AG09309 (cell line): ENCODE results near the gene PRKN.

ENCODE experiments used
- DNase-seq: peaks from one replicate; pipeline ENCODE4 v3.0.0-alpha.2; 2010; ENCODE audit warnings: low read depth
- H3K4me3 ChIP-seq: 2 replicates; pipeline ENCODE4 v1.5.1; 2011; ENCODE audit warnings: mild to moderate bottlenecking, low read depth, low read length, moderate library complexity; ENCODE audit not compliant: control insufficient read depth
- TF ChIP-seq, protein P1 (sequence below): IDR thresholded peaks from 2 replicates; pipeline ENCODE4 v1.5.1; 2011; ENCODE audit warnings: mild to moderate bottlenecking, low read depth, low read length, inconsistent platforms; ENCODE audit not compliant: insufficient read depth, control insufficient read depth; ENCODE audit errors: missing control alignments

Gene PRKN

DNA sequence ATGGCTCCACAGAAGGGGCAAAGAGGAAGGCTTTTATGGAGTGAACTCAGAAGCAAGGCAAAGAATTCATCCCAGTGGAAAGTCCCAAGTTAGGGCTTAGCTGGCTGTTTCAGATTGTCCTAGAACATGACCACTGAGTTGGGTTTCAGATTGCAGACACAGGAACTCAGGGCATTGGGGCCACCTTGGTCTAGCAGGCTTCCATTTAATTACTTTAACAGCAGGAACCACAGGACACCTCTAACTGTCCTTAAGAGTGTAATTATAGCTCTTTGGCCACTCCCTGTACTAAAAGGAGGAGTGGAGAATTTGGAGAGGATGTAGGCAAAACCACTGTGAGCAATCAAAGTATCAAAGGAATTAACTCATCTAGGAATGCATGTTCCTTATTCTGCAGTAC, 1303.1 kb downstream of the PRKN start:
- H3K4me3 ChIP-seq, result no peak overlapping the region
- TF ChIP-seq, protein P1, sequence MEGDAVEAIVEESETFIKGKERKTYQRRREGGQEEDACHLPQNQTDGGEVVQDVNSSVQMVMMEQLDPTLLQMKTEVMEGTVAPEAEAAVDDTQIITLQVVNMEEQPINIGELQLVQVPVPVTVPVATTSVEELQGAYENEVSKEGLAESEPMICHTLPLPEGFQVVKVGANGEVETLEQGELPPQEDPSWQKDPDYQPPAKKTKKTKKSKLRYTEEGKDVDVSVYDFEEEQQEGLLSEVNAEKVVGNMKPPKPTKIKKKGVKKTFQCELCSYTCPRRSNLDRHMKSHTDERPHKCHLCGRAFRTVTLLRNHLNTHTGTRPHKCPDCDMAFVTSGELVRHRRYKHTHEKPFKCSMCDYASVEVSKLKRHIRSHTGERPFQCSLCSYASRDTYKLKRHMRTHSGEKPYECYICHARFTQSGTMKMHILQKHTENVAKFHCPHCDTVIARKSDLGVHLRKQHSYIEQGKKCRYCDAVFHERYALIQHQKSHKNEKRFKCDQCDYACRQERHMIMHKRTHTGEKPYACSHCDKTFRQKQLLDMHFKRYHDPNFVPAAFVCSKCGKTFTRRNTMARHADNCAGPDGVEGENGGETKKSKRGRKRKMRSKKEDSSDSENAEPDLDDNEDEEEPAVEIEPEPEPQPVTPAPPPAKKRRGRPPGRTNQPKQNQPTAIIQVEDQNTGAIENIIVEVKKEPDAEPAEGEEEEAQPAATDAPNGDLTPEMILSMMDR, result no peak
- no peak for DNase-seq

DNA sequence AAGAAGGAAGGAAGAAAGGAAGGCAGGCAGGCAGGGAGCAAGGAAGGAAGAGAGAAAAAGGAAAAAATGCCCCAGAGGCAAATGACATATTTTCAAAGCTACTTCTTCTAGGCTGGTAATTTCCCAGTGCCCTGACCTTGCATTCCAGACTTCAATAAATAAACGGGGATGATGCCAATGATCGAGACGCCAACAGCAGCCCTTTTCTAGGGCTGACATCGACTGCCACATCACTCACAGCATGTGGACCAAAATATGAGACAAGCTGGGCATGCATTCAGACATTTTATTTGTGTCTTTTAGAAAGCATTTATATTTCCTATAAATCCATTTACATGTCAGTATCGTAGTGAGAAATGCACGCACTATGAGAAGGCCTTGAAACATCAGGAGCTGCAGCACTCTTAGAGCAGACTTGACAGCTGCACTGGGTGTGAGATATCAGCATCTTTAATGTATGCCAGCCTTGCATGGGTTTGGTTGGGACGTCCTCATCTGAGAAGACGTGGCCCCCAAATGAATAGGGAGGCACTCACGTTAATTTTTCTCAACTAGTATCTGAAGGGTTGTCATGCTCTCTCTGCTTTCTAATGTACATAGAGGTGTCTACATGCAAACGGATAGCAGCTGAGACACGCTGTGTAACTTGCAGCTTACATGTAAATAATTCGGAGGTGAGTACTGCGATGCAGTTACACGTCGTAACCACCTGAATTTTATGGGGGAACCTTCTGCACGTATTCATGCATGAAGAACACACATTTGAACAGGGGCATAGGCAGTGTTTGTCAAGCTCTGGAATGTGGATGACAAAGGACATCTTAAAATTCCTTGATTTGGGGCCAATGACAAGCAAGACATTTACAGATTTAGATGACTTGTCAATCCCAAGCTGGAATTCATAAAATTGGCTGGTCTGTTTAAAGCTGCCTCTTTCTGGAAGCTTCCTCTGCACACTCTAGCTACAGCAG, 1304.6 kb downstream of the PRKN start:
- no peak for DNase-seq
- TF ChIP-seq, protein P1, result no peak
- no peak overlapping the region for H3K4me3 ChIP-seq

DNA sequence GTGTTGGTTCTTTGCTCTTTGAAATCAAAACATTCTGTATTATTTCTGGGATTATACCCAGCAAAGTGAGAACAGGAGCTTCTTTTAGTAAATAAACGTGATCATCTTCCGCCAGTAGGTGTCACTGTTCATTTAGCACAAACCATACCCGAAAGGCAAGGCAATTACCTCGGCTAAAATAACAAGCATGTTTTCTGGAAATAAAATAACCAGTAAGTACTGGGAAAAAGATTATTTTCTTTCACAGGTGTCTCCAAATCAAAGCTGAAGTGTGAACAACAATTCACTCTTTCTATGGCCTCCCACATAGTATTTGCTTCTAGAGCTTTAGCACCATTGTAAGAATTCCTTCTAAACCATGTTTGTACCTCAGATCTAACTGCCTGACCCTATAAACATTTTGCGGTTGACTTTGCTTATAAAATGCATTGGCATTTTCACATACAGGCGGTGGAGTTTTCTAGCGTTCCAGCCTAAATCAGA, 1309.1 kb downstream of the PRKN start:
- TF ChIP-seq, protein P1, result peak; percentile 65
- peak; percentile 67 for DNase-seq
- H3K4me3 ChIP-seq, result no peak overlapping the region

DNA sequence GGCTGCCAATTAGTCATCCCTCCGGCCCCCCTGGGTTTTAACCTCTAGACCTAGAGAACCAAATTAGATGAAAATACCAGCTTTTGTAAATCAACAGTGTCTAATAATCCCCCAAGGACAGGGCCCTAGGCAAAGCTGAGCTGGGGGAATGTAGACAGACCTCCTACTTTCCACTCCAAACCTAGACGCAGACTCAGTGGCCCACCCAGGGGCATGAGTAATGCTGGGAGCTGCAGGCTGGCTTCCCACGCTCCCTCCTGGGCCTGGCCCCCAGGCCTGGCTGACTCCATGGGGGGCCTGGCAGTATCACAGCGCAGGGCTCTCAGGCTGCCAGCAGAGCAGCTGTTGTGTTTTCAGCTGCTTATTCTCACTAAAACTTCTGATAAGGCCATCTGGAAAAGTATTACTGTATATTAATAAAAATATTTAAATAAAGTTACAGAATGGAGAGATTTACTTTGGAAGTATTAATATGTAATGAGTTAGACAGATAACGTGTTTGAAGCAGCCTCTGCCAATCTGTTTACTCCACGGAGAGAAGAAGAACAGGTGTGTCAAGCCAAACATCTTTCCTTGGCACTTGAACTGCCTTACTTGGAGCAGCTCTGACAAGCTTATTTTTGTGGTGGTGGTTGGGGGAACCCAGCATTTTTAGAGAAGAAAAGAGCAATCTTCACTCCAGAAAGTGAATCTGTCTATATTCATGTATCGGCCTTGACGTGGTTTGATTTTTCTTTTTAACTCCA, 1309.7 kb downstream of the PRKN start:
- no peak overlapping the region for H3K4me3 ChIP-seq
- peak; percentile 78 for DNase-seq
- TF ChIP-seq, protein P1, result no peak

DNA sequence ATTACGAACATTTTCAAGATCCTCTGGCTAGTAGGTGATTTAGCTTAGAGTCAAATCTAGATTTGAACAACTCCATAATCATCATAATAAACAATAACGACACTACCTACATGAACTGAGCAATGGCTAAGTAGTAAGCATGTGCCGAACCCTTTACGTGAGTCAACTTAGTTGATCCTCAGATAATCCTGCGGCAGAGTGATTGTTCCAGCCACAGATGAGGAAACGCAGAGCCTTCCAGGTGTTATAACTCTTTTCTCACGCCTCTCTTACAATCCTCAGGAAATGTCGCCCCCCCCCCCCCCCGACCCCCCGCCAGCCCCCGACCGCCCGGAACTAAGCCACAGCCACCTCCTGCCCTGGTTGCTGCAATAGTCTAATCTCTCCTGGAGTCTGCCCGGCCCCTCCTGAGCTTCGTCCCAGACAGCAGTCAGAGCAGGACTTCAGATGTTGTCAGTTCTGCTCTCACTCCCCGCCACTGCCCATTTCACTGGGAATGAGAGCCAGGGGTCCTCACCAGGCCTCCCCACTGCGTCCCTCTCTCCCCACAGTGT, 1312.2 kb downstream of the PRKN start:
- TF ChIP-seq, protein P1, result no peak
- DNase-seq, result no peak
- H3K4me3 ChIP-seq, result no peak overlapping the region

DNA sequence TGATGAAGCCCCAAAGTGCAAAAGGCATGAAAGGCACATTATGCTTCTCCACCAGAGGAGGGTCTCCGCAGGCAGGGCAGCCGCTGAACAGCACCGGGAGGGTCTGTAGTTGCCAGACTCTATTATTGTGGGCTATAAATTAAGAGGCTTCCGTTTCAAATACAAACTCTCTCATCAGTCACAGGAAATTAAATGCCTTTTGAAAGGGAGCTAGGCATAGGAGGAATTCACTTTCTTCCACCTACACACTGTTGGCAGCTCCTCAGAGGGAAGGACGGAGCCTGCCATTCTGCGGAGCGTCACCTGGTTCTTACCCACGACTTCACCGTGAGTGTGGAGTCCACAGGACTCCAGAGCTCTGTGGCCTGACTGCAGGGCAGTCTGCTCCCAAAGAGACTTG, 1312.9 kb downstream of the PRKN start:
- TF ChIP-seq, protein P1, result no peak

More for the DNA sequence above, 1312.9 kb downstream of the PRKN start:
- H3K4me3 ChIP-seq, result no peak overlapping the region
- no peak for DNase-seq
